Measurements from ENCODE around the gene GRK1. TPM values are rescaled to one million over a fixed set of nuclear protein-coding genes. Genes with fewer than 3 reads are reported as not detected.
A peak's percentile ranks its signal among the peaks of the same experiment; 100 is the strongest.

Gene GRK1
- total and polyA plus RNA-seq, 2 of the 8 experiments (the other 6 are each of a cell fraction or from before 2014, with no cell fraction given), result 0.12 TPM; not detected in 1

- TF ChIP-seq SIN3A (conservative IDR thresholded peaks at IDR 0.05 in 1 of 2, IDR thresholded peaks at IDR 0.05 in 1 of 2; ENCODE audit: low read depth in 1 of 2, low read length in 2 of 2) (peak; percentile 95 to 99), USF2 (IDR thresholded peaks at IDR 0.05; ENCODE audit: low read length) (no peak), NANOG (IDR thresholded peaks at IDR 0.05; ENCODE audit: insufficient read depth, low read depth, low read length, poor library complexity, severe bottlenecking) (no peak), SIRT6 (IDR thresholded peaks at IDR 0.05; ENCODE audit: low read length) (no peak), HDAC2 (IDR thresholded peaks at IDR 0.05; ENCODE audit: borderline replicate concordance in 1 of 2, low read depth in 2 of 2, low read length in 2 of 2) (peak; percentile 39 to 68; a peak in 1 of 4 replicates)
These were observed 110.6 kb downstream of the GRK1 start (continued) for GRCh38 chr13:113777311-113778260.
